ENCODE measurements around the gene CORO6. TPM values are rescaled to one million over a fixed set of nuclear protein-coding genes. Genes with fewer than 3 reads are reported as not detected.

The CORO6 gene
- total RNA-seq, 2 donors from 2014 or later, result 1.7 to 2.6 TPM

DNA sequence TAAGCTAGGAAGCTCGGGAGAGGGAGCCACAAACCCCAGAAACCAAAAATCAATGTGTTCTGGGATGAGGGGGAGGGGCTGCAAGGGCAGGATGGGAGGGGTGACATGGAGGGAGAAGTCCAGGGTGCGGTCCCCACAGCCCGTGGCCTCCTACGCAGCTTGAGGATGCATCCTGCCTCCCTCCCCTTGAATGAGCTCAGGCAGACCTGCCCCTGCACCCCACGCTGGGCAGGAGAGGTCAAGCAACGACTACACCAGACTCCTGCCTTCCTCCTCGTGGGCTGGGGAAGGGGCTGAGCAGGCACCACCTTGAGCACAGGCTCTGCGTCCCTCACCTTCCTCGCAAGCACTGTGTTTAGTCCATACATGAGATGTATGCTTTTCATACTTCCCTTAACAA, 25.9 kb downstream of the CORO6 start:
- peaks cover 9% of the 10 kb centered on the region for H3K4me1 Mint-ChIP-seq
- ATAC-seq (no peak), DNase-seq (no peak)
- no peaks in the 10 kb centered on the region for H3K9me3 ChIP-seq (ENCODE audit: control insufficient read depth, low read length, poor library complexity, severe bottlenecking)
- no peak overlapping the region for H3K27ac Mint-ChIP-seq
- no peaks in the 10 kb centered on the region for H3K27me3 Mint-ChIP-seq
- no peaks in the 10 kb centered on the region for H3K36me3 Mint-ChIP-seq (ENCODE audit: low read depth)
- H3K4me3 Mint-ChIP-seq, result no peak overlapping the region

DNA sequence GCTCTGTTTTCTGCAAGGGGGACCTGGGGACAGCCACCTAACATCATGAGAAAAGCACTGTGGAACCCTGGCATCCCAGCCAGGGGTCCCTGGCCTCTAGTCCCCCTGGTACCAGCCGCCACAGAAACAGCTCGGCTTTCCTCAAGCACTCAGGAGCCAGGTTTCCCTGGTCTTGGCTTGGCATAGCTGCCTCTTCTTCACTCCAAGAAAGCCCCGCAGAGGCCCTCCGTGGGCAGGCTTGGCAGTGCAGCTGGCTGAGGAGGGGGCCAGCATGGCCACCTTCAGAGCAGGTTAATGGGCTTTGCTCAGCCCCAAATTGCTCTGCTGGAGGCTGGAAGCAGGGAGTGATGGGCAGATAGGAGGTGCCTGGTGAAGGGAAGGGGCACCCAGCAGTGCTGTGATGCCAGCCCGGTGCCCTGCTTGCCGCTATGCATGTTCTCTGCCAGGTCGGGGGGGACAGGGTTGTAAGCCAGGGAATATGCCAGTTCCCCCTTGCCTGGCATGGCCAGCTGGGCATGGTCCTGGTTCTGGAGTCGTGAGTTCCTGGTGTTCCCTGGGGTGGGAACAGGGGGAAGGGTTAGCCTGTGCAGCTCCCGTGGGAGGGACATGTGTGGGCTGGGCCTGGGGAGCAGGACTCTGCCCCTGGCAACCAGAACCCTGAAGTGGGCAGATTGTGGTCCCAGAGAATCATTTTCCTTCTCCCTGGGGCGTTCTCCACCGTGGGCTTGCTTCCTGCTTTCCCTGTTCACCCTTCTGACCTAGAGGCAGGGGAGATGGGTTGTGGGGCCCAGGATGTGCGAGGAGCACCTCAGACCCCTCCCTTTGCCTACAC, 26.6 kb downstream of the CORO6 start:
- no peak overlapping the region for H3K4me3 Mint-ChIP-seq
- no peak overlapping the region for H3K27ac Mint-ChIP-seq
- H3K27me3 Mint-ChIP-seq, result no peaks in the 10 kb centered on the region
- no peak for ATAC-seq
- H3K9me3 ChIP-seq (ENCODE audit: control insufficient read depth, low read length, poor library complexity, severe bottlenecking), result no peaks in the 10 kb centered on the region
- DNase-seq, result no peak
- no peaks in the 10 kb centered on the region for H3K36me3 Mint-ChIP-seq (ENCODE audit: low read depth)
- H3K4me1 Mint-ChIP-seq, result peaks cover 16% of the 10 kb centered on the region

DNA sequence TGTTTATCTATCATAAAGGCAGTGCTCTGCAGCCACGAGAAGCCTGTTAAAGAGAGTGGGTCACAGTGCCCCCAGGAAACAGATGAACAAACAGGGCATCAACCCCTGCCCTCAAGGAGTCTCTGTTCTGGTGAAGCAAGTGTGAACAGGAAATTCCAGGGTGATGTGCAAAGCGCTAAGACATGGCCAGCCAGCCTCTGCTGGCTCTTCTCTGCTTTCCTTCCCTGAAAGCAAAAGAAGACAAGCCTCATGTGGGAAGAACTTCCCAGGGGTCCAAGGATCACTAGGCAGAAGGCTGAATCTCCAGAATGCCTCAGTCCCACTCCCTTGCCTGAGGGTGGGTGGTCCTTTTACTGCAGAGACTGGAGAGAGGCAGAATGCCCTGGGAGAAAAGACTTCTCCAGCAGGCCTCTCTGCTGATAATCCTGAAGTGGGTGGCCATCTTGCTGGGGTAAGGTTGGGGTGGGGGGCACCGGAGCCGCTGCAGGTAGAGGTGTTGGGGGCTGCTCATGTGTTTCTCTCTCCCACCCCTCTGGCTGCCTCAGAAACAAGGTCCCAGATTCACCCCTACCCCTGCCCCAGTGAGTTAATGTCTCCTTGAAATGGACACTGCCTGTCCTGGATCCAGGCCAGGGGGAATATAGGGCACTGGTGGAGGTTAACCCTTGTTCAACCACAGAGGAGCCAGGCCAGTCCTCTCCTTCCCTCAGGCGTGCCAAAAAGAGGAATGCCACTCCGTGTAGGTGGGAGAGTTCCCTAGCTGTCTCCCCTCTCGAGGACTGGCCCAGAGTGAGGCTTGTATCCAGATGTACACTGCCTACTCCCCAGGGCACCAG, 27.4 kb downstream of the CORO6 start:
- ATAC-seq (no peak), DNase-seq (no peak)
- H3K36me3 Mint-ChIP-seq (ENCODE audit: low read depth), result no peaks in the 10 kb centered on the region
- no peak overlapping the region for H3K27ac Mint-ChIP-seq
- H3K4me3 Mint-ChIP-seq, result peak overlapping the region; percentile 75
- H3K4me1 Mint-ChIP-seq, result peaks cover 19% of the 10 kb centered on the region
- no peaks in the 10 kb centered on the region for H3K9me3 ChIP-seq (ENCODE audit: control insufficient read depth, low read length, poor library complexity, severe bottlenecking)
- H3K27me3 Mint-ChIP-seq, result no peaks in the 10 kb centered on the region

DNA sequence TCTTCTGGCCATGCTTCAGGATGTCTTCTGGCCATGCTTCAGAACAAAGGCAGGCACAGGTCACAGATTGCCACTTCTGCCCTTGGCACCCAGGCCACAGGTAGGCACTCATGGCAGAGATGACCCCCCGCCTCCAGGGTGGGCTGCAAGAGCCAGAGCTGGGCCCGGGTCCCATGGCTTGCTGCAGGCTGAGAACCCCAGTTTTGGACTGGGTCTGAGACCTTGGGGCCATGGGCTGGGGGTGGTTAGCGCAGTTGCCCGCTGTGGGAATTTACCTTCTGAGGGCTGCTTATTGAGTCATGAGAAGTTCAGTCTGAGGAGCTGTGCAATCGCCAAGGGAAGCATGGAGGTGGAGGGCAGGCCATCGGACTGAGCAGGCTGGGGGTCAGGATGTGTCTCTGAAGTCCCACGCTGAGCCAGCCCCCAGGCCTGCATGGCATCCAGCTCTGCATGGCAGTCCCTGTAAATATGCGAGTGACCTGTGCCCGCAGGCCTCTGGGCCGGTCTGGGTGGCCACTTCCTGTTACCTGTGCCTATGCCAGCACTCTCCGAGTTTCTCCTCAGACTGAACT, 28.1 kb downstream of the CORO6 start:
- Mint-ChIP-seq H3K4me1 (peaks cover 21% of the 10 kb centered on the region), H3K4me3 (peak overlapping the region; percentile 75), H3K27ac (no peak overlapping the region), H3K36me3 (ENCODE audit: low read depth) (no peaks in the 10 kb centered on the region), H3K27me3 (no peaks in the 10 kb centered on the region)
- DNase-seq (no peak), ATAC-seq (no peak)
- H3K9me3 ChIP-seq (ENCODE audit: control insufficient read depth, low read length, poor library complexity, severe bottlenecking), result no peaks in the 10 kb centered on the region

DNA sequence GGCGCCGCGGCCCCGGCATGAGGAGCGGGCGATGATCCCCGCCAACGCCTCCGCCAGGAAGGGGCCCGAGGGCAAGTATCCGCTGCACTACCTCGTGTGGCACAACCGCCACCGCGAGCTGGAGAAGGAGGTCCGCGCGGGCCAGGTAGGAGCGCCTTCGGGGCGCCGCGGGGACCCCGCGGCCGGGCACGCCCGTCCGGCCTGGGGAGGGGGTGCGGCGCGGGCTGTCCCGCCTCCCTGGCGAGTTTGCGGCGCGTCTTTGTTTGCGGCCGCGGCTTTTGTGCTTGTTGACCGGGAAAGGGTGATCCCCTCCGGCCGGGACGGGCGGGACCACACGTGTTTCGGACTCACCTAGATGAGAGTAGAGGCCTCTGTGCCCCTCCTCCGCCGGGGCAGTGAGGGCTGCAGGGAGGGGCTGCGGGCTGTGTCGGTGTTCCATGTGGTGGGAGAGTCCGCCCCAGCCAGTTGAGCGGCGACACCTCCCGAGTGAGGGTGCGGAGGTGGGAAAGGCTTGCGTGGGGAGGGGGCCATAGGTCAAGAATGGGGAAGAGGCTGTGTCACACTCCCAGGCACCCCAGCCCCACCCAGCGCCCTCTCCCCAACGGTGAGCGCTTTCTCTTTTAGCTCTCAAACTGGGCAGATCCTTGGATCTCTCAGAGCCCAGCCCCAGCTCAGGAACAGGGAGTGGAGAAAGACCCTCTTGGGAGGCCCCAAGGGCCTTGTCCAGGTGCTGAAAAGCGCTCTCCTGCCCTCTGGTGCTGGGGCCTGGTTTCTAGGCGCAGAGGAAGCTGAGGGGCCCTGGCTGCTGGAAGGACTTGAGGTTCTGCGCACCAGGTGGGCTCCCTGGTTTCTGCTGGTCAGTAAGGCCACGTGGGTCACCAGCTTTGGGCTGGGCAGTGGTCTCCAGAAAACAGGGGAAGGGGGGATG, 28.9 kb downstream of the CORO6 start:
- no peaks in the 10 kb centered on the region for H3K27me3 Mint-ChIP-seq
- peaks cover 21% of the 10 kb centered on the region for H3K4me1 Mint-ChIP-seq
- H3K27ac Mint-ChIP-seq, result no peak overlapping the region

DNA sequence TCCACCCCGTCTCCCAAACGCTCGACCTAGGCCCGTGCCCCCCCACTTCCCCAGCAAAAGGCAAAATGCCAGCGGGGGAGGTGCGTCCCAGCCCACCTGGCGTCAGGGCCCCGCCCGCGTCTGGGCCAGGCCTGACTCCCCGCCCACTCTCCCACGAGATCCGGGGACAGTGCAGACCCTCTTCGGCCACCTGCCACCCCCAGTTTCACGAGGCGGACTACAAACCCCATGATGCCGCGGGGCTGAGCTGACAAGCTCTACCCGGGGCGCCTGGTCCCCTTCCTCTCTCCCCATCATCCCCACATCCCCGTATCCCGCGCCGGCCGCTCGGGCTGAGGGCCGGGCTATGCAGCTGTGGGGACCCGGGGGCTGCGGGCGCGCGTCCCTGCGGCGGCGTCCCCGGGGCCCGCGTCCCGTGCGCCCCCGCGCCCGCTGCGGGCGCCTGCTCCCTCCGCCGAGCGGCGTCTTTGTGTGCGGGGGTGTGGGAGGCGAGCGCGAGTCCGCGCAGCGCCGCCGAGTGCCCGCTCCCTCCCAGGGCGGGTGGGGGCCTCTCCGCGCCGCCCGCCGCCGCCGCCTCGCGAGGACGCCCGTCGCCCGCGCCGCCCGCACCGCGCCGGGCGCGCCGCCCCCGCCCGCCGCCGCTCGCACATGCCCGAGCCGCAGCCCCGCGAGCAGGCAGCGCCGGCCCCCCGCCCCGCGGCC, 29.7 kb downstream of the CORO6 start, which contains the start of gene ANKRD13B:
Gene ANKRD13B, plus strand, starts transcription at position 283 of the 702 bp plus-strand sequence. CDS start 490 bp downstream, outside the sequence.
- H3K4me3 Mint-ChIP-seq, result peak within 1 kb of the TSS; percentile 89
- peaks cover 28% of the 10 kb centered on the region for H3K4me1 Mint-ChIP-seq
- H3K27ac Mint-ChIP-seq, result no peak within 1 kb of the TSS
- no peak for DNase-seq
- H3K9me3 ChIP-seq (ENCODE audit: control insufficient read depth, low read length, poor library complexity, severe bottlenecking), result no peaks in the 10 kb centered on the region
- H3K36me3 Mint-ChIP-seq (ENCODE audit: low read depth), result no peaks in the 10 kb centered on the region
- no peaks in the 10 kb centered on the region for H3K27me3 Mint-ChIP-seq
- ATAC-seq, result peak; percentile 11

More for the DNA sequence above, 28.9 kb downstream of the CORO6 start:
- peak in 1 of 3 donors; percentile 13 for DNase-seq
- no peaks in the 10 kb centered on the region for H3K9me3 ChIP-seq (ENCODE audit: control insufficient read depth, low read length, poor library complexity, severe bottlenecking)
- Mint-ChIP-seq H3K36me3 (ENCODE audit: low read depth) (no peaks in the 10 kb centered on the region), H3K4me3 (peak overlapping the region; percentile 75)
- no peak for ATAC-seq

DNA sequence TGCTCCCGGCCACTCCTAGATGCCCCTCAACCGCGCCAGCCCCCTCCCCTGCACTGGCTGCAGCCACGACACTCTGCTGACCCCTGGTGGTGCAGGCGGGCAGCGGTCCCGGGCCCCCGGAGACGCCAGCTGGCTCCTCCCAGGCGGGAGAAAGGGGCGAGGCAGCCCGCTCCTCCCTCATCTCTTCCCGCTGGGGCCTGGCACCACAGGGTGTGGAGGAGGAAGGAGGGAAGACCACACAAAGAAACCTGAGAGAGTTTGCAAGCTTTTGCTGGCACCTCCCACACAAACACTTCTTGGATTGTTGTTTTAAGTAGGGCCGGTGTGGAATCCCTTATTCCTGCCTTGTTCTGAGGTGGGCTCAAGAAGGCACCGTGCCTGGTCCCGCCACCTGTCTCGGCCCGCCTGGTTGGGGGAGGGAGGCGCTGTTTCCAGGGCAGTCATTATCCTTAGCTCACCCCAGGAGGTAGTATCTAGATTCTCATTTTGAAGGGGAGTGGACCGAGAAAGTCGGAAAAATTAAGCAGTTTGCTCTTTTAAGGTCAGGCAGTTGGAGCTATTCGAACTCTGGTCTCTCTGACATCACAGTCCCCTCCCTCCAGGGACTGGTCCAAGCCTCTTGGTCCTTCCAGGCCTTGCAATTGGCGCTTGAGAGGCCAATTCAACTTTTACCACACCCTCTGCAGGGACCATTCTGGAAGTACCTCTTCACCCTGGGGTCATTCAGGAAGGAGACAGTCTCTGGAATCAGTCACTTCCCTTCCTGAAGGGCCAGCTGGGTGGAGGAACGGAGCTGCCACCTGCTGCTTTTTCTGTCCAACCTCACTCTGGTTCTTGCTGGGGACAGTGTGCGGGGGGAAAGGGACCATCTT, 30.7 kb downstream of the CORO6 start:
- no peak overlapping the region for H3K27ac Mint-ChIP-seq
- peak overlapping the region; percentile 89 for H3K4me3 Mint-ChIP-seq
- H3K4me1 Mint-ChIP-seq, result peaks cover 36% of the 10 kb centered on the region
- ATAC-seq, result peak; percentile 44
- peak; percentile 71 to 75 (median 75) for DNase-seq
- H3K36me3 Mint-ChIP-seq (ENCODE audit: low read depth), result no peaks in the 10 kb centered on the region
- no peaks in the 10 kb centered on the region for H3K27me3 Mint-ChIP-seq
- H3K9me3 ChIP-seq (ENCODE audit: control insufficient read depth, low read length, poor library complexity, severe bottlenecking), result no peaks in the 10 kb centered on the region

DNA sequence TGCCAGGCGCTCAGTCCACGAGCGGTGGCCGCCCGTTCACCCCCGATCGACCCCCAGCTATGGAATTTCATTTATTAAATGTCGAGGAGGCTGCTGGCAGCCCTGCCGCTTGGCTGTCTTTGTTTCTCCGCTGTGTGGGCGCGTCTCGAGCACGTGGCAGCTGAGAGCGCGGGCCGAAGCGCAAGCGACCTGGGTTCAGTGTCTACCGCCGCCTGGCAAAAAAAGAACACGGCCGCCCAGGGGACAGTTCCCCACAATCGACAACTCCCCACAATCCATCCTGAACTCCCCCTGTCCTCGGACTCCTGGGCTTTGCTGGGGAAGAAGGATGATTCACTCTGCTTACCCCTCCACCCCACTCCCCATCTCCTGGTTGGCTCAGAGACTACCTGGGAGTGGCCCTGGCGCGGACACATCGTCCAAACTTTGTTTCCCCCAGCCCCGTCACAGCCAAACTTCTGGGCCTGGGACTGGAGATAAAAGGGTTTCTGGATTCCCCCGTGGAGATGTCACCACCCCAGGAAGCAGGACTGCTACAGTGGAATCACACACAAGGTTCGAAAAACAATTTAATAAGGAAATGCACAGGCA, 31.5 kb downstream of the CORO6 start:
- Mint-ChIP-seq H3K27me3 (no peaks in the 10 kb centered on the region), H3K4me3 (peak overlapping the region; percentile 89), H3K36me3 (ENCODE audit: low read depth) (no peaks in the 10 kb centered on the region), H3K27ac (no peak overlapping the region), H3K4me1 (peaks cover 43% of the 10 kb centered on the region)
- ATAC-seq (no peak), DNase-seq (no peak)
- H3K9me3 ChIP-seq (ENCODE audit: control insufficient read depth, low read length, poor library complexity, severe bottlenecking), result no peaks in the 10 kb centered on the region

DNA sequence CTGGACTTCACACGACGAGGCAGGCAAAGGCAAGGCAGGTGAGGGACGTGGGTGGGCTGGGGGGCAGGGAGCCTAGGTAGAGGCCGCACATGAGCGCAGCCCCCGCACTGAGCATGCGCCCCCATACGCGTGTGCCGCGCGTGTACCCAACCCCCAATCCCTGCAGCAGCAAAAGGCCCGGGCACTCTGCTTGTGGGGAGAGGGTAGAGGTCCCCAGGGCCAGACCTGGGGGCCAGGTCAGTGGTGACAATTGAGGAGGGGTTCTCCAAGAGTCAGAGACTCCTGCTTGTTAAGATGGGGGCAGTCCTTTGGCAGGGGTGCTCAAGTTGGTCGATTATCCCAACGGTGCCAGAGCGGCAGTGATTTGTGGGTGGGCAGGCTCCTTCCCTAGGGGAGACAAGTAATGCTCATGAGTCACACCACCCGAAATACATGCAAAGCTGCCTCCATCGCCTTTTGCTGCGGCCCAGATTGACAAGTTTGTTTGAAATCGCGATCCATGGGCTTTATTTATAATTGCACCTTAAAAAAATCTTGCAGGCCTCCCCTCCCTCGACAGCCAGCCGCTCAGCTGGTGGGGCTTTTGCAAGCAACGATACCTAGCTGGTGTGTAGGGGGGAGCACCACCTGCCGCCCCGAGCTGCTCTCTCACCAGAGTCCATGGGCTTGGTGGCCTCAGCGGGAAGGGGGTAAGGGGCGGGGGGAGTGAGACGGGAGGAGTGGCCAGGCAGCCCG, 32.1 kb downstream of the CORO6 start:
- Mint-ChIP-seq H3K36me3 (ENCODE audit: low read depth) (no peaks in the 10 kb centered on the region), H3K27me3 (no peaks in the 10 kb centered on the region), H3K4me3 (peak overlapping the region; percentile 89), H3K27ac (peak overlapping the region; percentile 57), H3K4me1 (peaks cover 46% of the 10 kb centered on the region)
- no peaks in the 10 kb centered on the region for H3K9me3 ChIP-seq (ENCODE audit: control insufficient read depth, low read length, poor library complexity, severe bottlenecking)
- DNase-seq, result no peak
- no peak for ATAC-seq

DNA sequence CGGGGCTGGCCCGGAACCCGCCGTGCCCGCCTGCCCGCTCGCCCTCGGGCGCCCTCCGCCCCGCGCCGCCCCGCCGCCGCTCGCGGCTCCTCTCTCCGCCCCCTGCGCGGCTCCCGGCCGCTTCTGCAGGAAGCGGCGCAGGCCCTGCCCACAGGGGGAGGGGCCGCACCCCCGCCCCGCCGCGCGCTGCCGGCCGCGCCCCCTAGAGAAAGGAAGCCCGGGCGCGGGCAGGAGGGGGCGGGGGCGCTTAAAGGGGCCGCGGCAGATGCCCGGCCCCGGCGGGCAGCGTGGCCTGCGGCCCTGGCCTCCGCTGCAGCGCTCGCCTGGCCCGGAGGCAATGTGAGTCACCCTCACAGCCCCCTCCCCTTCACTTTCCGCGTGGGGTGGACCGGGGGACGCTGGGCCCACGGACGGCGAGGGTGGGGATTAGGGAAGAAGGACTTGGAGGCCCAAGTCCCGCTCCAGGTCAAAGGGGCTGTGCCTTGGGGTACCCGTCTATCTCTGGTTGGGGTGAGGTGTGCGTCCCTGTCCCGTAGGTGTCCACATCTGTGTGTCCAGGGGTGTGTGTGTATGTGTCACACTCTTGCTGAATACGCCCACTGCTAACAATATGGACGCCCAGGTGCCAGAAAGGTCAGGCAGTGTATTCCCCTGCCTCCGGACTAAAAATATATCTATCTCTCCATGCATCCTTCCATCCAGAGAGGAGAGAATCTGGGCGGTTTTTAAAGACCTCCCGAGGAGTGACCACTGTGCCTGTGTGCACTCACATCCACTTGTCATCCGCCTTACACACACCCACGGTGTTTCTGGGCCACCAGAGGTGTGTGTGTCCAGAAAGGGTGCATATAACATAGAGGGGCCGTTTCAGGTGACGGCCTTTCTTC, 32.9 kb downstream of the CORO6 start, which contains the start of gene GIT1:
Gene GIT1, minus strand, starts transcription at position 125 of the 887 bp plus-strand sequence. CDS start 270 bp downstream, outside the sequence.
- peak within 1 kb of the TSS; percentile 83 for H3K27ac Mint-ChIP-seq
- H3K36me3 Mint-ChIP-seq (ENCODE audit: low read depth), result no peaks in the 10 kb centered on the region
- peak; percentile 87 for ATAC-seq

More for the DNA sequence above, 32.9 kb downstream of the CORO6 start, which contains the start of gene GIT1:
- Mint-ChIP-seq H3K4me1 (peaks cover 52% of the 10 kb centered on the region), H3K27me3 (no peaks in the 10 kb centered on the region), H3K4me3 (peak within 1 kb of the TSS; percentile 93)
- peak; percentile 81 to 90 (median 83) for DNase-seq
- no peaks in the 10 kb centered on the region for H3K9me3 ChIP-seq (ENCODE audit: control insufficient read depth, low read length, poor library complexity, severe bottlenecking)
